ENCODE data around the gene TRA2B.

- TF ChIP-seq CTCF (IDR thresholded peaks at IDR 0.05) (no peak), POLR2A (IDR thresholded peaks at IDR 0.05) (no peak)
Measured at GRCh38 chr3:185977679-185978040, 39.8 kb upstream of the TRA2B start.
